Keratinocyte (primary cell): Measurements from ENCODE around the gene SYNPR. TPM values are rescaled to one million over a fixed set of nuclear protein-coding genes. Genes with fewer than 3 reads are reported as not detected.

ENCODE experiments used
- DNase-seq: peaks from one replicate; pipeline ENCODE4 v3.0.0-alpha.2; 2011; ENCODE audit warnings: low read depth, missing footprints, low spot score
- FAIRE-seq: peaks from 2 replicates; lab custom pipeline; 2011; peaks lifted over from hg19 to GRCh38; lab: Jason Lieb, UNC
- H2AFZ ChIP-seq: 2 replicates; pipeline ENCODE4 v1.6.0; 2012; ENCODE audit warnings: low read length, control low read depth, inconsistent platforms; ENCODE audit not compliant: control insufficient read depth
- H3K27ac ChIP-seq: 2 replicates; pipeline ENCODE4 v1.5.1; 2011; ENCODE audit warnings: low read length; ENCODE audit not compliant: control insufficient read depth, insufficient read depth
- H3K27me3 ChIP-seq: 3 replicates; pipeline ENCODE4 v1.6.0; 2011; ENCODE audit warnings: low read length; ENCODE audit not compliant: control insufficient read depth, insufficient read depth; ENCODE audit errors: extremely low read depth
- H3K36me3 ChIP-seq, 2 experiments: 2 replicates in 1 of 2; 3 replicates in 1 of 2; pipeline ENCODE4 v1.5.1; 2011; ENCODE audit warnings: low read length in 2 of 2, mild to moderate bottlenecking in 1 of 2; ENCODE audit not compliant: control insufficient read depth in 2 of 2, insufficient read depth in 2 of 2; ENCODE audit errors: extremely low read depth in 1 of 2
- H3K4me1 ChIP-seq: 3 replicates; pipeline ENCODE4 v1.5.1; 2011; ENCODE audit warnings: low read length; ENCODE audit not compliant: control insufficient read depth, insufficient read depth; ENCODE audit errors: extremely low read depth
- H3K4me2 ChIP-seq: 3 replicates; pipeline ENCODE4 v1.6.0; 2011; ENCODE audit warnings: low read depth, low read length; ENCODE audit not compliant: control insufficient read depth, insufficient read depth; ENCODE audit errors: extremely low read depth
- H3K4me3 ChIP-seq, 3 experiments: fragments of 200-600 bp in 1 of 3; sonication (generic) in 1 of 3; 2 replicates in 2 of 3; 3 replicates in 1 of 3; pipeline ENCODE4 v1.5.1; 2011 to 2016; ENCODE audit warnings: low read length in 3 of 3, mild to moderate bottlenecking in 3 of 3, control low read depth in 2 of 3, inconsistent platforms in 1 of 3, low read depth in 1 of 3, mixed read lengths in 1 of 3, mixed run types in 1 of 3, moderate library complexity in 1 of 3; ENCODE audit not compliant: control insufficient read depth in 2 of 3, insufficient read depth in 2 of 3; ENCODE audit errors: extremely low read depth in 1 of 3
- H3K79me2 ChIP-seq: 2 replicates; pipeline ENCODE4 v1.6.0; 2012; ENCODE audit warnings: low read length; ENCODE audit not compliant: control insufficient read depth, insufficient read depth
- H3K9ac ChIP-seq: 3 replicates; pipeline ENCODE4 v1.6.0; 2011; ENCODE audit warnings: low read length; ENCODE audit not compliant: control insufficient read depth, insufficient read depth; ENCODE audit errors: extremely low read depth
- H3K9me1 ChIP-seq: 3 replicates; pipeline ENCODE4 v1.6.0; 2011; ENCODE audit warnings: low read length; ENCODE audit not compliant: control insufficient read depth, insufficient read depth; ENCODE audit errors: extremely low read depth
- H3K9me3 ChIP-seq: 2 replicates; pipeline ENCODE4 v1.5.1; 2012; ENCODE audit warnings: low read depth, low read length; ENCODE audit not compliant: control insufficient read depth
- H4K20me1 ChIP-seq: 3 replicates; pipeline ENCODE4 v1.6.0; 2011; ENCODE audit warnings: low read length; ENCODE audit not compliant: control insufficient read depth, insufficient read depth; ENCODE audit errors: extremely low read depth
- CTCF ChIP-seq, 3 experiments: IDR thresholded peaks in 1 of 3; conservative IDR thresholded peaks in 1 of 3; optimal IDR thresholded peaks in 1 of 3; 2 replicates in 2 of 3; 3 replicates in 1 of 3; pipeline versions ENCODE3 to v1.5.1; 2011; ENCODE audit warnings: low read length in 3 of 3, mild to moderate bottlenecking in 3 of 3, moderate library complexity in 2 of 3, control low read depth in 1 of 3, inconsistent platforms in 1 of 3; ENCODE audit not compliant: insufficient read depth in 2 of 3; ENCODE audit errors: extremely low read depth in 1 of 3
- EZH2 ChIP-seq: IDR thresholded peaks from one replicate; pipeline ENCODE4 v1.6.1; 2012; ENCODE audit warnings: inconsistent platforms, mild to moderate bottlenecking, low read length, moderate library complexity
- dilution Hi-C: fragments of 300-500 bp; cut with MboI; formaldehyde crosslinking; loops from one replicate; pipeline ENCODE4 v1.7.0; 2020; ENCODE audit warnings: low sequenced_read_pairs; ENCODE audit not compliant: extremely low pct_ligation_motif_present
- polyA plus RNA-seq, 5 experiments: library from polyadenylated mRNA; depleted of rRNA in 3 of 5; stranded (reverse) in 3 of 5; stranded (forward) in 1 of 5; unstranded in 1 of 5; fragments of >200 nt; gene quantifications; 1 replicate in 1 of 5; 2 replicates in 3 of 5; 3 replicates in 1 of 5; pipeline versions ENCODE4 v1.2.1 to v1.2.3, GENCODE V29; 2011 to 2012; ENCODE audit warnings: missing spikeins in 2 of 5, low read depth in 1 of 5, low replicate concordance in 1 of 5

SYNPR gene
- polyA plus RNA-seq, 1 donor (not counting 4 experiments of a cell fraction or from before 2014, with no cell fraction given) = not detected

DNA sequence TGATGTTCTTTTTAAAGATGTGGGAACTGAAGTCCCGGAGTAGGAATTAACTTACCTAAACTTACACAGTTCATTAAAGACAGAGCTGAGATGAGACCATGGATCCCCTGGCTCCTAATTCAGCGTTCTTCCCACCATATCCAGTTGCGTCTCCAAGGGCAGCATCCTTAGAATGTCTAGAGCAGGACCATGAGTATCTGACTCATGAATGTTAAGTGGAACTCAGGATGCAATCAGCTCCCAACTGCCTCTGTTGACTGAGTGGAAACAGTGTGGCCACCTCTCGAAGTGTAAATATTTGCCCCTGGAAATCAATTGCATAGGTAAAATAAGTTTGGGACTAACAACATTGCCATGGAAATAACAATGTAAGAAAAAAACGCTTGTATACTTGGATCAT lies 376.8 kb downstream of the SYNPR start:
- H3K9me3 ChIP-seq = no peaks in the 10 kb centered on the region
- dilution Hi-C loops = no loop called here
- no peaks in the 10 kb centered on the region for H3K79me2 ChIP-seq
- H3K27me3 ChIP-seq = no peaks in the 10 kb centered on the region
- no peaks in the 10 kb centered on the region for H3K9me1 ChIP-seq
- no peak overlapping the region for H3K4me2 ChIP-seq
- no peaks in the 10 kb centered on the region for H3K4me1 ChIP-seq
- DNase-seq = no peak
- no peak for FAIRE-seq
- no peak overlapping the region for H3K9ac ChIP-seq
- no peaks in the 10 kb centered on the region for H4K20me1 ChIP-seq
- H2AFZ ChIP-seq = no peak overlapping the region
- no peak overlapping the region for H3K4me3 ChIP-seq
- H3K36me3 ChIP-seq = no peaks in the 10 kb centered on the region
- TF ChIP-seq CTCF (optimal IDR thresholded peaks at IDR 0.05 in 1 of 3, IDR thresholded peaks at IDR 0.05 in 1 of 3, conservative IDR thresholded peaks at IDR 0.05 in 1 of 3; ENCODE audit: extremely low read depth in 1 of 3, insufficient read depth in 2 of 3, low read length in 3 of 3) = no peak
- TF ChIP-seq EZH2 = no peak
- no peak overlapping the region for H3K27ac ChIP-seq

GRCh38 chr3:63655519-63655918 lies 377.4 kb downstream of the SYNPR start:
- Histone ChIP-seq H3K27me3 (no peaks in the 10 kb centered on the region), H3K79me2 (no peaks in the 10 kb centered on the region), H3K4me3 (no peak overlapping the region), H3K4me2 (no peak overlapping the region), H3K4me1 (no peaks in the 10 kb centered on the region), H3K9me3 (no peaks in the 10 kb centered on the region), H3K9me1 (no peaks in the 10 kb centered on the region), H4K20me1 (no peaks in the 10 kb centered on the region), H2AFZ (no peak overlapping the region), H3K9ac (no peak overlapping the region), H3K36me3 (no peaks in the 10 kb centered on the region), H3K27ac (no peak overlapping the region)
- FAIRE-seq = no peak
- no peak for TF ChIP-seq CTCF (optimal IDR thresholded peaks at IDR 0.05 in 1 of 3, IDR thresholded peaks at IDR 0.05 in 1 of 3, conservative IDR thresholded peaks at IDR 0.05 in 1 of 3; ENCODE audit: extremely low read depth in 1 of 3, insufficient read depth in 2 of 3, low read length in 3 of 3)
- no peak for TF ChIP-seq EZH2
- no peak for DNase-seq
- dilution Hi-C loops = no loop called here
